Trophoblast cell (in vitro differentiated cells and primary cell): ENCODE data around the gene MPDU1. TPM values are rescaled to one million over a fixed set of nuclear protein-coding genes. Genes with fewer than 3 reads are reported as not detected.
A peak's percentile ranks its signal among the peaks of the same experiment; 100 is the strongest.

Experiments
- DNase-seq, 2 donors: peaks; one replicate each; pipeline ENCODE4 v3.0.0-alpha.2; 2016
- H2AFZ ChIP-seq: 2 replicates; pipeline ENCODE4 v1.6.1; 2013; ENCODE audit warnings: low read length, moderate library complexity, mild to moderate bottlenecking; ENCODE audit not compliant: insufficient read depth, poor library complexity
- H2AK5ac ChIP-seq: 2 replicates; pipeline ENCODE4 v1.6.1; 2013; ENCODE audit warnings: mild to moderate bottlenecking, low read length
- H2BK120ac ChIP-seq: 2 replicates; pipeline ENCODE4 v1.6.1; 2013; ENCODE audit warnings: low read length, mild to moderate bottlenecking, moderate library complexity; ENCODE audit not compliant: insufficient read depth, poor library complexity
- H2BK12ac ChIP-seq: 2 replicates; pipeline ENCODE4 v1.6.1; 2013; ENCODE audit warnings: mild to moderate bottlenecking, low read length, moderate library complexity
- H2BK5ac ChIP-seq: 2 replicates; pipeline ENCODE4 v1.6.1; 2013; ENCODE audit warnings: low read length, low read depth, moderate library complexity, mild to moderate bottlenecking; ENCODE audit not compliant: poor library complexity
- H3K14ac ChIP-seq: 2 replicates; pipeline ENCODE4 v1.6.1; 2013; ENCODE audit warnings: mild to moderate bottlenecking, low read length
- H3K18ac ChIP-seq: 2 replicates; pipeline ENCODE4 v1.6.1; 2013; ENCODE audit warnings: mild to moderate bottlenecking, low read length
- H3K23ac ChIP-seq: 2 replicates; pipeline ENCODE4 v1.6.1; 2013; ENCODE audit warnings: low read length
- H3K27ac ChIP-seq: 2 replicates; pipeline ENCODE4 v1.5.1; 2013; ENCODE audit warnings: low read depth, mild to moderate bottlenecking, inconsistent platforms, low read length, moderate library complexity
- H3K27me3 ChIP-seq: 2 replicates; pipeline ENCODE4 v1.6.1; 2013; ENCODE audit warnings: inconsistent platforms, mild to moderate bottlenecking, low read length, moderate library complexity; ENCODE audit not compliant: insufficient read depth
- H3K36me3 ChIP-seq, 2 experiments: 1 replicate in 1 of 2; 2 replicates in 1 of 2; pipeline ENCODE4 v1.6.1; 2013; ENCODE audit warnings: low read length in 2 of 2, mild to moderate bottlenecking in 2 of 2, moderate library complexity in 1 of 2; ENCODE audit not compliant: insufficient read depth in 2 of 2, control insufficient read depth in 1 of 2
- H3K4ac ChIP-seq: 2 replicates; pipeline ENCODE4 v1.6.1; 2013; ENCODE audit warnings: low read depth, mild to moderate bottlenecking, low read length, moderate library complexity
- H3K4me1 ChIP-seq, 2 experiments: 1 replicate in 1 of 2; 2 replicates in 1 of 2; pipeline ENCODE4 v1.6.1; 2013; ENCODE audit warnings: low read length in 2 of 2, mild to moderate bottlenecking in 2 of 2, moderate library complexity in 1 of 2; ENCODE audit not compliant: insufficient read depth in 2 of 2, control insufficient read depth in 1 of 2
- H3K4me2 ChIP-seq: 2 replicates; pipeline ENCODE4 v1.6.1; 2013; ENCODE audit warnings: inconsistent platforms, mild to moderate bottlenecking, low read length, moderate library complexity
- H3K4me3 ChIP-seq: 2 replicates; pipeline ENCODE4 v1.5.1; 2013; ENCODE audit warnings: mild to moderate bottlenecking, low read depth, low read length, inconsistent platforms
- H3K79me1 ChIP-seq: one replicate; pipeline ENCODE4 v1.6.1; 2013; ENCODE audit warnings: low read length
- H3K79me2 ChIP-seq: 2 replicates; pipeline ENCODE4 v1.6.1; 2013; ENCODE audit warnings: low read length, mild to moderate bottlenecking; ENCODE audit not compliant: control insufficient read depth, insufficient read depth, poor library complexity
- H3K9ac ChIP-seq: 2 replicates; pipeline ENCODE4 v1.6.1; 2013; ENCODE audit warnings: mild to moderate bottlenecking, low read length
- H3K9me3 ChIP-seq: 2 replicates; pipeline ENCODE4 v1.6.1; 2013; ENCODE audit warnings: low read depth, mild to moderate bottlenecking, control low read depth, inconsistent platforms, low read length; ENCODE audit not compliant: insufficient read depth
- H4K12ac ChIP-seq: 2 replicates; pipeline ENCODE4 v1.6.1; 2013; ENCODE audit warnings: low read depth, mild to moderate bottlenecking, low read length, moderate library complexity
- H4K8ac ChIP-seq: 2 replicates; pipeline ENCODE4 v1.6.1; 2013; ENCODE audit warnings: low read depth, mild to moderate bottlenecking, low read length, moderate library complexity
- H4K91ac ChIP-seq: one replicate; pipeline ENCODE4 v1.6.1; 2013; ENCODE audit warnings: low read depth, mild to moderate bottlenecking, low read length, moderate library complexity
- WGBS: extraction: QIAGEN DNeasy Blood & Tissue Kit; methylation state at CpG from one replicate; pipeline ENCODE4 v1.1.7; 2013; ENCODE audit warnings: missing lambda C conversion rate; ENCODE audit not compliant: insufficient read length, insufficient coverage; ENCODE audit errors: extremely low coverage; 5-methylcytosine and 5-hydroxymethylcytosine counted together
- polyA plus RNA-seq: library from polyadenylated mRNA; stranded (reverse); fragments of 200-250 nt; gene quantifications from 2 replicates; pipeline ENCODE4 v1.2.3, GENCODE V29; 2013

The MPDU1 gene
- polyA plus RNA-seq: 91.5 and 95.4 TPM in 2 replicates

GRCh38 chr17:7583253-7584109 is at the start of gene MPDU1:
Gene MPDU1 (plus strand): TSS chr17:7583852. CDS start chr17:7583863, 11 bp downstream.
- Histone ChIP-seq H2AFZ (peak within 1 kb of the TSS; percentile 77), H3K18ac (peak within 1 kb of the TSS; percentile 91), H3K14ac (peak within 1 kb of the TSS; percentile 96), H2BK120ac (peak within 1 kb of the TSS; percentile 88), H3K23ac (no peak within 1 kb of the TSS), H3K4ac (peak within 1 kb of the TSS; percentile 94), H2AK5ac (peak within 1 kb of the TSS; percentile 99), H2BK5ac (peak within 1 kb of the TSS; percentile 34), H2BK12ac (peak within 1 kb of the TSS; percentile 67), H3K9ac (peak within 1 kb of the TSS; percentile 92), H3K4me3 (peak within 1 kb of the TSS; percentile 82), H3K36me3 (peaks cover 16 to 35% of the 10 kb centered on the region in 2 experiments), H3K27ac (peak within 1 kb of the TSS; percentile 86), H3K79me2 (peaks cover 8% of the 10 kb centered on the region), H3K27me3 (no peaks in the 10 kb centered on the region), H4K91ac (peak within 1 kb of the TSS; percentile 98), H3K4me1 (peaks cover 15 to 19% of the 10 kb centered on the region in 2 experiments), H3K79me1 (peaks cover 16% of the 10 kb centered on the region), H3K9me3 (peaks cover 2% of the 10 kb centered on the region), H3K4me2 (peak within 1 kb of the TSS; percentile 85), H4K12ac (peak within 1 kb of the TSS; percentile 97), H4K8ac (peak within 1 kb of the TSS; percentile 96)
- DNase-seq: peak; percentile 96 to 99
- WGBS: no CpG with 5 or more reads among the region's 69 CpGs

GRCh38 chr17:7538050-7538449 is 45.6 kb upstream of the MPDU1 start:
- no peak overlapping the region for H3K4me2 ChIP-seq
- no peak overlapping the region for H2AK5ac ChIP-seq
- no peak overlapping the region for H3K18ac ChIP-seq
- H3K79me2 ChIP-seq: no peaks in the 10 kb centered on the region
- H3K9me3 ChIP-seq: peaks cover 15% of the 10 kb centered on the region
- no peak overlapping the region for H4K8ac ChIP-seq
- H3K4me3 ChIP-seq: no peak overlapping the region
- no peak overlapping the region for H3K27ac ChIP-seq
- H4K12ac ChIP-seq: no peak overlapping the region
- no peaks in the 10 kb centered on the region for H3K79me1 ChIP-seq
- no peak overlapping the region for H2AFZ ChIP-seq
- no peak overlapping the region for H3K23ac ChIP-seq
- no peak overlapping the region for H2BK12ac ChIP-seq
- H4K91ac ChIP-seq: no peak overlapping the region
- no peaks in the 10 kb centered on the region for H3K4me1 ChIP-seq
- H3K4ac ChIP-seq: no peak overlapping the region
- DNase-seq: no peak
- no peak overlapping the region for H2BK5ac ChIP-seq
- H3K36me3 ChIP-seq: no peaks in the 10 kb centered on the region
- no peak overlapping the region for H3K9ac ChIP-seq
- H2BK120ac ChIP-seq: no peak overlapping the region
- WGBS: no CpG with 5 or more reads among the region's 3 CpGs
- H3K14ac ChIP-seq: no peak overlapping the region
- H3K27me3 ChIP-seq: no peaks in the 10 kb centered on the region

- Histone ChIP-seq H3K36me3 (no peaks in the 10 kb centered on the region), H2BK12ac (no peak overlapping the region), H4K12ac (no peak overlapping the region), H3K27ac (no peak overlapping the region), H3K23ac (no peak overlapping the region), H3K9me3 (peaks cover 15% of the 10 kb centered on the region), H2BK5ac (no peak overlapping the region), H3K18ac (no peak overlapping the region), H3K4me1 (no peaks in the 10 kb centered on the region), H3K4me3 (no peak overlapping the region), H2BK120ac (no peak overlapping the region), H2AFZ (no peak overlapping the region), H3K9ac (no peak overlapping the region), H3K79me1 (no peaks in the 10 kb centered on the region), H3K14ac (no peak overlapping the region), H3K4me2 (no peak overlapping the region), H3K27me3 (no peaks in the 10 kb centered on the region), H2AK5ac (no peak overlapping the region), H3K4ac (no peak overlapping the region), H3K79me2 (no peaks in the 10 kb centered on the region), H4K91ac (no peak overlapping the region), H4K8ac (no peak overlapping the region)
- no peak for DNase-seq
- no CpG with 5 or more reads among the region's 11 CpGs for WGBS
These were observed 44.6 kb upstream of the MPDU1 start for GRCh38 chr17:7538891-7539545.

- H2AK5ac ChIP-seq: no peak overlapping the region
- H3K9me3 ChIP-seq: peaks cover 13% of the 10 kb centered on the region
- WGBS: no CpG with 5 or more reads among the region's 9 CpGs
- no peak overlapping the region for H4K8ac ChIP-seq
- no peaks in the 10 kb centered on the region for H3K27me3 ChIP-seq
- no peak overlapping the region for H3K23ac ChIP-seq
- no peak overlapping the region for H3K27ac ChIP-seq
- no peak overlapping the region for H3K18ac ChIP-seq
- H3K79me2 ChIP-seq: no peaks in the 10 kb centered on the region
- no peaks in the 10 kb centered on the region for H3K36me3 ChIP-seq
- no peak overlapping the region for H2AFZ ChIP-seq
- no peak overlapping the region for H2BK120ac ChIP-seq
- no peak overlapping the region for H4K91ac ChIP-seq
- DNase-seq: no peak
- no peak overlapping the region for H2BK5ac ChIP-seq
- H3K9ac ChIP-seq: no peak overlapping the region
- H3K4ac ChIP-seq: no peak overlapping the region
- no peak overlapping the region for H3K4me2 ChIP-seq
- no peak overlapping the region for H4K12ac ChIP-seq
- no peaks in the 10 kb centered on the region for H3K79me1 ChIP-seq
- H3K14ac ChIP-seq: no peak overlapping the region
- H3K4me3 ChIP-seq: no peak overlapping the region
- H3K4me1 ChIP-seq: no peaks in the 10 kb centered on the region
- H2BK12ac ChIP-seq: no peak overlapping the region
These were observed 42.5 kb upstream of the MPDU1 start for GRCh38 chr17:7541074-7541621.
